Activated CD8-positive, alpha-beta T cell treated with anti-CD3 and anti-CD28 coated beads for 36 hours (primary cell): ENCODE measurements around the gene DDX24. TPM values are rescaled to one million over a fixed set of nuclear protein-coding genes. Genes with fewer than 3 reads are reported as not detected.

Experiments used
- ATAC-seq: fragments of 200-7000 bp; cut with Tn5 transposase; one replicate; pipeline ENCODE4 v1.10.0; 2021; ENCODE audit warnings: mild to moderate bottlenecking, moderate library complexity
- CTCF ChIA-PET: fragments of 350-600 bp; sonication (Branson Sonifier 250); formaldehyde crosslinking; loops from one replicate; lab custom pipeline; 2021; ENCODE audit warnings: antibody characterized with exemption; lab: Charles Lee
- POLR2A ChIA-PET: fragments of 350-600 bp; sonication (Branson Sonifier 250); formaldehyde crosslinking; loops from one replicate; lab custom pipeline; 2021; ENCODE audit warnings: antibody characterized with exemption; lab: Charles Lee
- DNase-seq: peaks from one replicate; pipeline ENCODE4 v3.0.0-alpha.2; 2020
- H3K27ac Mint-ChIP-seq: one replicate; pipeline ENCODE4 v1.8.0; 2021; ENCODE audit warnings: mild to moderate bottlenecking, mixed read lengths
- H3K27me3 Mint-ChIP-seq: one replicate; pipeline ENCODE4 v1.8.0; 2021; ENCODE audit warnings: mixed read lengths
- H3K36me3 Mint-ChIP-seq: one replicate; pipeline ENCODE4 v1.8.0; 2021; ENCODE audit warnings: low read depth, mixed read lengths
- H3K4me1 Mint-ChIP-seq: one replicate; pipeline ENCODE4 v1.8.0; 2021; ENCODE audit warnings: low read depth, mixed read lengths
- H3K4me3 Mint-ChIP-seq: one replicate; pipeline ENCODE4 v1.8.0; 2021; ENCODE audit warnings: mild to moderate bottlenecking, moderate library complexity, mixed read lengths
- H3K9me3 Mint-ChIP-seq: one replicate; pipeline ENCODE4 v1.8.0; 2021; ENCODE audit warnings: mixed read lengths
- CTCF ChIP-seq: fragments of 200-600 bp; IDR thresholded peaks from one replicate; pipeline ENCODE4 v1.8.0; 2022; ENCODE audit warnings: antibody characterized with exemption, mild to moderate bottlenecking
- intact Hi-C: fragments of 100-400 bp; cut with micrococcal nuclease; formaldehyde crosslinking; loops from one replicate; pipeline ENCODE4 v1.10.0; 2022
- total RNA-seq, 2 experiments: library from RNA; stranded (reverse); gene quantifications; one replicate each; pipeline ENCODE4 v1.2.3, GENCODE V29; 2021

DDX24 gene
- total RNA-seq, 2 experiments from 2014 or later: 272 to 275 TPM

- no peaks in the 10 kb centered on the region for H3K36me3 Mint-ChIP-seq
- H3K4me1 Mint-ChIP-seq: no peaks in the 10 kb centered on the region
- ATAC-seq: no peak
- ChIA-PET CTCF (interaction anchor here (0.9 to 1.7 kb wide), 3 partner anchors 27 to 381 kb away, joined by 3 to 4 read pairs (median 4); no protein-coding TSS in a partner anchor), POLR2A (no interaction called here)
- DNase-seq: no peak
- no peak overlapping the region for H3K27ac Mint-ChIP-seq
- intact Hi-C loops: no loop called here
- no peaks in the 10 kb centered on the region for H3K27me3 Mint-ChIP-seq
- no peak overlapping the region for H3K4me3 Mint-ChIP-seq
- no peaks in the 10 kb centered on the region for H3K9me3 Mint-ChIP-seq
- TF ChIP-seq CTCF: no peak
These were observed 23.7 kb upstream of the DDX24 start for GRCh38 chr14:94104731-94105130.

- POLR2A ChIA-PET: no interaction called here
- no peak for DNase-seq
These were observed 22.6 kb upstream of the DDX24 start for GRCh38 chr14:94103554-94104150.

GRCh38 chr14:94102768-94103482 lies 21.9 kb upstream of the DDX24 start:
- no peak for DNase-seq

More at GRCh38 chr14:94103554-94104150, 22.6 kb upstream of the DDX24 start:
- no peak for TF ChIP-seq CTCF
- no peak overlapping the region for H3K27ac Mint-ChIP-seq
- intact Hi-C loops: no loop called here
- H3K4me3 Mint-ChIP-seq: no peak overlapping the region
- H3K36me3 Mint-ChIP-seq: no peaks in the 10 kb centered on the region
- H3K9me3 Mint-ChIP-seq: no peaks in the 10 kb centered on the region
- no peaks in the 10 kb centered on the region for H3K27me3 Mint-ChIP-seq
- no peaks in the 10 kb centered on the region for H3K4me1 Mint-ChIP-seq
- CTCF ChIA-PET: interaction anchor here (0.7 to 1.7 kb wide), 5 partner anchors 28 to 382 kb away, joined by 3 to 4 read pairs (median 4); no protein-coding TSS in a partner anchor
- no peak for ATAC-seq

GRCh38 chr14:94101748-94102147 lies 20.7 kb upstream of the DDX24 start:
- H3K4me1 Mint-ChIP-seq: no peaks in the 10 kb centered on the region
- no peak overlapping the region for H3K4me3 Mint-ChIP-seq
- ATAC-seq (no peak), DNase-seq (no peak)
- no peaks in the 10 kb centered on the region for H3K36me3 Mint-ChIP-seq
- H3K27ac Mint-ChIP-seq: no peak overlapping the region
- POLR2A ChIA-PET: no interaction called here
- H3K9me3 Mint-ChIP-seq: no peaks in the 10 kb centered on the region
- H3K27me3 Mint-ChIP-seq: no peaks in the 10 kb centered on the region
- no peak for TF ChIP-seq CTCF
- intact Hi-C loops: no loop called here
- CTCF ChIA-PET: no interaction called here

More at GRCh38 chr14:94102768-94103482, 21.9 kb upstream of the DDX24 start:
- no peak for TF ChIP-seq CTCF
- intact Hi-C loops: no loop called here
- Mint-ChIP-seq H3K4me3 (no peak overlapping the region), H3K4me1 (no peaks in the 10 kb centered on the region), H3K36me3 (no peaks in the 10 kb centered on the region), H3K9me3 (no peaks in the 10 kb centered on the region), H3K27ac (no peak overlapping the region), H3K27me3 (no peaks in the 10 kb centered on the region)
- ChIA-PET CTCF (interaction anchor here (0.9 to 1.7 kb wide), 4 partner anchors 29 to 383 kb away, joined by 3 to 4 read pairs (median 4); no protein-coding TSS in a partner anchor), POLR2A (no interaction called here)
- ATAC-seq: no peak

GRCh38 chr14:94100847-94101246 lies 19.8 kb upstream of the DDX24 start:
- Mint-ChIP-seq H3K27me3 (no peaks in the 10 kb centered on the region), H3K27ac (no peak overlapping the region), H3K36me3 (no peaks in the 10 kb centered on the region), H3K4me3 (no peak overlapping the region), H3K9me3 (no peaks in the 10 kb centered on the region), H3K4me1 (no peaks in the 10 kb centered on the region)
- CTCF ChIA-PET: no interaction called here
- intact Hi-C loops: no loop called here
- no peak for TF ChIP-seq CTCF
- POLR2A ChIA-PET: no interaction called here
- DNase-seq (no peak), ATAC-seq (no peak)
